HG02852 (cell line): Measurements from ENCODE around the gene PPP4R3B.
"Not testable (repeated sequence)": the region's sequence is repeated elsewhere in the genome, so short reads cannot be mapped to it uniquely, and the experiment has no call there.

Experiments
- ATAC-seq: cut with Tn5 transposase; IDR thresholded peaks from one replicate; pipeline ENCODE4 v1.9.1; 2021; ENCODE audit warnings: mild to moderate bottlenecking, moderate library complexity; ENCODE audit not compliant: unreplicated experiment

Gene PPP4R3B

DNA sequence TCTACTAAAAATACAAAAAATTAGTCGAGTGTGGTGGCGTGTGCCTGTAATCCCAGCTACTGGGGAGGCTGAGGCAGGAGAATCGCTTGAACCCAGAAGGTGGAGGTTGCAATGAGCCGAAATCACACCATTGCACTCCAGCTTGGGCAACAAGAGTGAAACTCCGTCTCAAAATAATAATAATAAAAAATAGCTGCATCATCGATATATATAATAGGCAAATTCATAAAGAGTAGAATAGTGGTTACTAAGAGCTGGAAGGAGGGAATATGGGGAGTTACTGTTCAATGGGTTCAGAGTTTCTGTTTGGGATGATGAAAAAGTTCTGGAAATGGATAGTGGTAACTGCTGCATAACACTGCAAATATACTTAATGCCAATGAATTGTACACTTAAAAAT is 20.6 kb downstream of the PPP4R3B start:
- not testable (repeated sequence) for ATAC-seq

DNA sequence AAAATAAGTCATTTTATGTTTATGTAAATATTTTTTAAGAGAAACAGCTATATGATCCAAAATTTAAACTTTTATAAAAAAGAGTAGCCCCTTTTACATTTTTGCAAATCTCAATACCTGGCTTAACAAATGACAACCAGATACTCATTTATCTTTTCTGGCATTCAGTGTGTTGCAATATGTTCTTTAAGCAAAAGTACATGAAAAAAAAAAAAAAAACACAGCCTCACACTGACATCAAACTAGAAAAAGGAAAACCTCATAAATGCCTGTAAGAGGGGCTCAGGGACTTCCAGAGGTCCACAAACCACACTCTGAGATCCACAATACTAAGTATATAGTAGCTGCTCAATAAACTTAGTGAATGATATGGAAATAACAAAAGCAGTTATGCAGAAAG is 21.9 kb downstream of the PPP4R3B start:
- ATAC-seq, result no peak

DNA sequence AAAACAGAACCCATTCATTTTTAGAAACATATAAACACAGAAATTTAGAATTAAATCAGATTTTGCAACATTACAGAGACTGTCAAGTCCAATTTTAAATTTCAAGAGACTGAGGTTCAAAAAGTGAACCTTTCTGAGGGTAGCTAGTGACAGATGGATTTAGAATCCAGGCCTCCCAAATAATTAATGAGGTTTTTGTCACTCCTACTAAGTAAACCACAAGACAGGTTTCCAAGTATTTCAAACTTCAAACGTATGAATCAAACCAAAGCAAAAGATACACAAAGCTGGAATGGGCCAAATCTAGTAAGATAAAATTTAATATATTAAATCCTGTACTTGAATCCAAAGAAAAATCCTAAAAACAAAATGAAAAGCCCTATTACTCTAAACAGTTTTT is 25.3 kb downstream of the PPP4R3B start:
- no peak for ATAC-seq

DNA sequence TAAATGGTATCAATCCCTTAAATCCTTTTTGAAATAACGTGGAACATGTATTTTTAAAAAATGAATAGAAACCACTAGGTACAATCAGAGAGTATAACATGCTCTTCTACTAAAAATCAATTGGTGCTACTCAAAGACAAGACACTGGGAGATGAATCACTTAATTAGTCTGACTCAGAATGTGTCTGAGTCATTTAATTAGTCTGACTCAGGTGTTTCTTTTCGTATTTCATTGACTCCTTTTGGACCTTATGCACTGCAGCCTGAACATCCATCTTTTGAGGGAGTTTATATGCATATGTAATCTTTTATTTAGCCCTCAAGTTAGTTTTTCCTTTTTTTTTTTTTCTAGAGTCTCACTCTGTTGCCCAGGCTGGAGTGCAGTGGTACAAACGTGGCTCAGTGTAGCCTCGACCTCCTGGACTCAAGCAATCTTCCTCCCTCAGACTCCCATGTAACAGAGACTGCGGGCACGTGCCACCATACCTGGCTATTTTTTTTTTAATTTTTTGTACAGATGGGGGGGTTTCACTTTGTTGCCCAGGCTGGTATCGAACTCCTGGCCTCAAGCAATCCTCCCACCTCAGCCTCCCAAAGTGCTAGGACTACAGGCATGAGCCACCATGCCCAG is 26.5 kb downstream of the PPP4R3B start:
- peak; percentile 76 for ATAC-seq

DNA sequence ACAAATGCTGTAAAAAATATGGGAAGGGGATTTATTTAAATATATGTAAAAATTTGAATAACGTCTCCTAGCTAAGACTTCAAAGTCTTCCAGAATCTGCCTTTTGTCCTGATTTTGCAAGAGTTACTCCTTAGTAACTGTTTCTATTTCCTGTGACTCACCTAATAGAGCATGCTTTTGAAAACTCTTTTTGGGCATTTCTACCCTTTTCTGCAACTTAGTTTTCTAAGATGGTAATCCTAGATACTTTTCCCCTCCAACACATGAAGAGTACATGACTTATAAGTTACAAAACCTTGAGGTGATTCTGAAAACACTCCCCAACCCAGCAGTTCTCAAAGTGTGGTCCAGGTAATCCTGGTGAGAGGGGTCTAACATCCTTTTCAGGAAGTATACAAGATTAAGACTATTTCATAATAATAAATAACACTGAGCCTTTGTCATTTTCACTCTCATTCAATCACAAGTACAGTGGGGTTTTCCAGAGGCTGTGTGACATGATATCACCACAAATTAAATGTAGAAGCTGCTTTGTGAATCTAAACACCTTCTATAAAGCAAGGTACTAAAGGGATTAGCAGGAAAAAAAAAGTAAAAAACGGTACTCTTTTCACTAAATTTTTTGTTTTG is 31.9 kb downstream of the PPP4R3B start:
- ATAC-seq, result no peak

DNA sequence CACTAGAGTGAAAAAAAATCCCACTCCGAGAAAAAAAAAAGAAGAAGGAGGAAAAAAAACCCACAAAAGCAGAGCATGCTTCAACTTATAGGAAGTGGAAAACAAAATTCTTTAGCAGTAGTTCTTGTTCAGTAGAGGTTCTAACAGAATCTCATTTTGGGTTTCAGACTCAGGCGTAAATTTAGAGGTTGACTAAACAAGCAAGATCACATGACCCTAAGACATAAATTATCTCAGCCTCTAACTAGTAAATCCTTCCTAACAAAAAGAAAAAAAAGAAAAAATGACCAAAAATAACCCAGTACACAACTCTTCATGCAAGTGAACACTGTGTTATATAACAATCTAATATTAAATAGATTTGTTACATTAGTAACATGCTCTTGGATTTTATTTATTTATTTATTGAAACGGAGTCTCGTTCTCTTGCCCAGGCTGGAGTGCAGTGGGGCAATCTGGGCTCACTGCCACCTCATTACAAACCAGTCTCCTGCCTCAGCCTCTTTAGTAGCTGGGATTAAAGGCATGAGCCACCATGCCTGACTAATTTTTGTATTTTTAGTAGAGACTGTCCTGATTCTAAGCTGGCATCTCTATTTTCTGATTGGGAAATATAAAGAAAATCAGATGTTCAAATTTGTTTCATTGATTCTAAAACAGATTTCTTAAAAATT is 35.4 kb downstream of the PPP4R3B start:
- no peak for ATAC-seq

DNA sequence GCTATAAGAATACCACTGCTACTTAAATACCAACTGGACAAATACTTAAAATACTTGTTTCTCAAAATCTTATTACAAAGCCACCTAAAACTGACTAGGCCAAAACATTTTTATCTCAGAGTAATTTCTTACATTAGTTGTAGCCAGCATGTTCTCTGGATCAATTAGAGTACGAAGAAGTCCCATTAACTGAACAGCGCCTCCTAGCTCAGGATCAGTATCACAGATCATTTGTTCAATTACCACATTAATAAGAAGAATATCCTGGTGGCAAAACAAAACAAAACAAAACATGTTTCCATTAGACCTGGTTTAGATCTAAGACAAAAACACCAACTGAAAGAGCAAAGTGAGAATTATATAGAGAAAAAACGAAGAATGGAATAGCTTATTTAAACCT is 36.0 kb downstream of the PPP4R3B start:
- ATAC-seq, result no peak

DNA sequence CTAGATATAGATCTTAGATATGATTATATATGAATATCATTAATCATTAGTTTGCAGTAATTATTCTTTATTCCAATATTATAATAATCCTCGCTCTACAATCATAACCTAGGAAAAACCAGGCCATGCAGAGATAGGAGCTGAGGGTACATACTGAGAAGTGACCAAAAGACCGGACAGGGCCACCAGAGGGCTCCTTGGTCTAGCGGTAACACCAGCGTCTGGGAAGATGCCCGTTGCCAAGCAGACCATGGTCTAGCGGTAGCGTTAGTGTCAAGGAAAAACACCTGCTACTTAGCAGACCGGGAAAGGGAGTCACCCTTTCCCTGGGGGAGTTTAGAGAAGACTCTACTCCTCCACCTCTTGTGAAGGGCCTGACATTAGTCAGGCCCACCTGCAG is 48.4 kb downstream of the PPP4R3B start:
- ATAC-seq, result not testable (repeated sequence)

DNA sequence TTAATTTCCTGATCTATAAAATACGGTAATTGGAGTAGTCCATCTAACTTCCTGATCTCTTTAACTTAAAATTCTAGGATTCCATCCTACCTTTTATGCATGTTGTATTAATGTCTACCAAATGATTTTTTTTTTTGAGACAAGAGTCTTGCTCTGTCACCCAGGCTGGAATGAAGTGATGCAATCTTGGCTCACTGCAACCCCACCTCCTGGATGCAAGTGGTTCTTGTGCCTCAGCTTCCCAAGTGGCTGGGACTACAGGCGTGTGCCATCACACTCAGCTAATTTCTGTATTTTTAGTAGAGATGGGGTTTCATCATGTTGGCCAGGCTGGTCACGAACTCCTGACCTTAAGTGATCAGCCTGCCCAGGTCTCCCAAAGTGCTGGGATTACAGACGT is 50.1 kb downstream of the PPP4R3B start:
- no peak for ATAC-seq

DNA sequence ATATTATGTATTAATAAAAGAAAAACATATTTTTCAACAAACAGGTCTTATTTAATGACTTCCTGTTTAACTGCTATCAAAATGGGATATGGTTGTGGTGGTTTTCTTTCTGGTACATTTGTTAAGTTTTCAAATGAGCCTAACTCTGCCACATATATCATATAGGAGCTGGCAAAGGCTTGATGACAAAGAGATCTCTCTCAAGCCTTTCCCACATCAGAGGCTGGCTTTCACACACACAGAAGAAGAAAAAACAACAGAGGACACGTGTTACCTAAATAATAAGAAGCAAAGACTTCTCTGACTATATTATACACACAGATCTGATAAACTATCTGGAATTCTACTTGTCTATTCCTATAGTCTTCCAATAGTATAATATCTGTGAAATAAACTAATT is 51.8 kb downstream of the PPP4R3B start:
- no peak for ATAC-seq

DNA sequence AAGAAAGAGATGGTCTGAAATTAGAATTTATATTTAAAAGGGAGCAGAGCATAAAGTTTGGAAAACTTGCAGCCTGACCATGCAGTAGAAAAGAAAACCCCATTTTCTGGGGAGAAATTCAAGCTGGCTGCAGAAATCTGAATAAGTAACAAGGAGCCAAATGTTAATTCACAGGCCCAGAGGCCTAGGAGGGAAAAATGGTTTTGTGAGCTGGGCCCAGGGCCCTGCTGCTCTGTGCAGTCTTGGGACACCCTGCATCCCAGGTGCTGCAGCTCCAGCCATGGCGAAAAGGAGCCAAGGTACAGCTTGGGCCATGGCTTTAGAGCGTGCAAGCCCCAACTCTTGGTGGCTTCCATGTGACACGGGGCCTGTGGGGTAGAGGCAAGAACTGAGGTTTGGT is 56.6 kb downstream of the PPP4R3B start:
- no peak for ATAC-seq

DNA sequence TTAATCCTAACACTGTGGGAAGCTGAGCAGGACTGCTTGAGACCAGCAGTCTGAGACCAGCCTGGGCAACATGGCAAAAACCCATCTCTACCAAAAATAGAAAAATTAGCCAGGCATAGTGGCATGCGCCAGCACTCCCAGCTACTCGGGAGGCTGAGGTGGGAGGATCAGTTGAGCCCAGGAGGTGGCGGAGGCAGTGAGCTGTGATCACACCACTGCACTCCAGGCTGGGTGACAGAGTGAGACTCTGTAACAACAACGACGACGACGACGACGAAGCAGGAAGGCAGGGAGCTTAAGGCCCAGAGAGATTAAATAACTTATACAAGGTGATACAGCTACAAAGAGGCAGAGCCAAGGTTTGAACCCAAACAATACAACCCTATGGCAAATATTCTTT is 60.6 kb downstream of the PPP4R3B start:
- no peak for ATAC-seq

DNA sequence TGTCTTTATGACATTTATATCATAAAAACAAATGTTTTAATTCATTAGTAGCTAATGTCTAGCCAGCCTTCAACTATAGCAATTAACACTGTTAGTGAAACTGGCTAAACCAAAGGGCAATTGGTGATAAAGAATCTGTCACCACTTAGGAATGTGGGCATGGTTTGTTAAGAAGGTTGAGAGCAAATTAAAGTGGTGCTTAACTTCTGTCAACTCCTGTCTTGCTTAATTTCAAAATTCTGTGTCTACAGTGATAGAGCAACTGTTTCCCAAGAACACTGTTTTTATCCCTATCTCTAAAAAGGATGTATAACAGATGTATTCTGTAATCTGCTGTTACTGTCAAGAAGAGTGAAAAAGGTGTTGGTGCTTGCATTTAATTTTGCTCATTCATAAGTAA is 61.4 kb downstream of the PPP4R3B start:
- no peak for ATAC-seq

DNA sequence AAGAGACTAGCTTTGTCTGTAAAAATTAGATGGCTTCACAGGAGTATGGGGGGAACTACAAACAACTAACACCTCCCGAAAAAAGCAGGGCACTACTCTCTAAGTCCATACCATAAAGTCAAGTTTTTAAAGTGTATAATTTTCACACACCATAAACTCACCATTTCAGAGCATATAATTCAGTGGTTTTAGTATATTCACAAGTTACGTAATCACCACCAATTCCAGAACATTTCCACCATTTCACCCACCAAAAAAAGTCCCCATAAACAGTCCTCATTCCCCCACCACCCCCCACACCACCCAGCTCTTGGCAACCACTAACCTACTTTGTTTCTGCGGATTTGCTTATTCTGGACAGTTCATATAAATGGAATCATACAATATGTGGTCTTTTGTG is 64.1 kb downstream of the PPP4R3B start:
- ATAC-seq, result no peak

DNA sequence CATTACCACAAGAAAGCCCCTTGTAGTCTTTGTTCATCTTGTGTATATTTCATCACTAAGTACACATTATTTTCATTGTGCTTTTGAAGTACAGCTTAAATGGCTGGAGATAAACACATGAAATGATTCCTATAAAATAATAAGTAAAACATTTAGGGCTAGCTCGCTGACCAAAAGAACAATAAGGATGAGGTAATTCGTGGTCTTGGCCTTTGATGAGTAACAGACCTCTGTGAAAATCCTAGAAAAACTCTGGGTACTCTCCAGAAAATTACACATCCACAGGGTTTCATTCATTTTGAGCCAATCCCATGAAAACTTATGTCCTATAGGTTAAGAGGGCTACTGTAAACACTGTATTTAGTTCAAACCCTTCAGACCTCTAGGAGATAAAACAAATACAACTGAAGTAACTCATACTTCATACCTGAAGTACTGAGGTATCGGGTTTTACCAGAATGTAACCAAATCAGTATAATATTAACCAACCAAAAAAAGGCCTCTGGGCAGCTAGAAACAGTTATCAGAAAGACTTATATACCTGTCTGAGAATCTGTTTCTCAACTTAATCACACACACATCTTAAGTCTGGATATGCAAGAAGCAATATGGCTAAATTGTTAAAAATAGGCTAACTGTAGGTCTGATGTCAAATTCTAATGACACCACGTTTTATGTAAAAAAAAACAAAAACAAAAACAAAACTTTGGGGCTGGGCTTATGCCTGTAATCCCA is 66.9 kb downstream of the PPP4R3B start:
- ATAC-seq, result no peak

DNA sequence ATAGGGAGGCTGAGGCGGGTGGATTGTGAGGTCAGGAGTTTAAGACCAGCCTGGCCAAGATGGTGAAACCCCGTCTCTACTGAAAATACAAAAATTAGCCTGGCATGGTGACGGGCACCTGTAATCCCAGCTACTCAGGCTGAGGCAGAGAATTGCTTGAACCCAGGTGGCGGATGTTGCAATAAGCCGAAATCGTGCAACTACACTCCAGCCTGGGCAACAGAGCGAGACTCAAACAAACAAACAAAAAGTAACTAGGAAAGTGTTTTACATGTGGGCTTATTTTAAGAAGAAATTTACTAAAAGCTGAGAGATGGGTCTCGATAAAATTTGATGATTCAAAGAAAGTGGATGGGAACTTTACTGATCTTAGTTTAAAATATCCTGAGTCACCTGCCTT is 69.7 kb downstream of the PPP4R3B start:
- ATAC-seq, result not testable (repeated sequence)

DNA sequence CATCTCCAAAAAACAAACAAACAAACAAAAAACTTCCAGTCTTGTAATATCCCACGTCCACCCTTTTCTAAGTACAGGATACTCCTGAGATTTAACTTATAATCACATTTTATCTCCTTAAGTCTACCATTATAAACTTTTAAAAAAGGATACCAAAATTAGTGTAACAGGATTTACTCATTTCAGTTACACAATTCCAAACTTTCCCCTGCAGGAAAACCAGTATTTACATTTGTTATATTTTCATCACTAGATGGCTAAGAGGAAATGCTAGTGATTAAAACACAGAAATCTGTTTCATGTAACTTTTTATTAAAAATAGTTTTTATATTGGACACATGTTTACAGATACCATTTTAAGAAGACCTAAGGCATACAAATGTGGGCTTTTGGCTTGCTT is 70.4 kb downstream of the PPP4R3B start:
- no peak for ATAC-seq

DNA sequence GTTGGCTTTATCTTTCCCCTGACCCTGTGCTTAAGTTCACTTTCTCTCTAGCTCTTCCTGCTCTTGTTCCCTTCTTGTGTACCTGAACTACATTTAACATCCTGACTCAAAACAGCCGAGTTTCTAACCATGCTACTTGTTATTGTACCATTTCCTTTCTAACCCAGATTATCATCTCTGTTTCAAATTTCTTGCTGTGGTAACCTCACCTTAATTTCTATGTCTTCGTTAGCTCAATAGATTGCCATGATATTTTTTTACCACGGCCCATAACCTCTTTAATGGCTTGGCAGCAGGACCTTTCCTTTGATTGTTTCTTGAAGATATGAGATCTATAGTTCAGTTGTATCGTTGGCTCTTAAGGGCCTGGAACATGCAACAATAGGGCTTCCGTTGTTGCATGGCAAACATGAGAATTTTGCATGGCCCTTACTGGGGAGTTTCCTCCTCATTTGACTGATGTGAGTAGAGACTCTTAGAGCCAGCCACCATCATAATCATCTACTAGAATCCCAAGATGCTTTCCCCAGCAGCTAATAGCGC is 86.8 kb downstream of the PPP4R3B start:
- no peak for ATAC-seq

DNA sequence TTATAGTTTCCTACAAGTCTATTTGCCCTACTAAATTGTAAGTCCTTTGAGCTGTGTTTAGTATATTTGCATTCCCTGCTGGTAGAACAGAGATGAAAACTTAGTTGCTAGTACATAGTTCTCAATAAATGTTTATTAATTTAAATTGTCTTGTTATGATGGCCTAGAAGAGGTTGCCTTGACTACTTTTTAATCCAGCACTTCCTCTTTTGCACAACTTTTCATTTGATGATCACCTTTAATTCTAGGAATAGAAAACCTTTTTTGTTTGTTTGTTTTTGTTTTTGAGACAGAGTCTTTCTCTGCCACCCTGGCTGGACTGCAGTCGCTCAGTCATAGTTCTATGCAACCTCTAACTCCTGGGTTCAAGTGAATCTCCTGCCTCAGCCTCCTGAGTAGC is 91.2 kb downstream of the PPP4R3B start:
- no peak for ATAC-seq

DNA sequence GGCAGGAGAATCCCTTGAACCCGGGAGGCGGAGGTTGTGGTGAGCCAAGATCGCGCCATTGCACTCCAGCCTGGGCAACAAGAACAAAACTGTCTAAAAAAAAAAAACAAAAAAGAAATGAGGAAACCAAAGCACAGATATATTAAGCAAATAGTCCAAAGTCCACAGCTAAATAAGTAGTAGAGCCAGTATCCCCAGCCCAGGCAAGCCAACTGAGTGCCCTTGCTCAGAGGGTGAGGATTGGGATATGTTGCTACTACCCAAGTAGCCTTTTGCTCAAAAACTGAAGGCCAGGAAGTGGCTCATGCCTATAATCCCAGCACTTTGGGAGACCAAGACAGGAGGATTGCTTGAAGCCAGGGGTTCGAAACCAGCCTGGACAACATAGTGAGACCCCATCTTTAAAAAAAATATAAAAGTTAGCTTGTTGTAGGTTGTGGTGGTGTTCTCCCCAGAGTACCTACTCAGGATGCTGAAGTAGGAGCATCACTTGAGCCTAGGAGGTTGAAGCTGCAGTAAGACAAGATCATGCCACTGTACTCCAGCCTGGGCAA is 92.5 kb downstream of the PPP4R3B start:
- ATAC-seq, result no peak
